ENCODE data around the gene FAM187B.
"Not testable (repeated sequence)": the region's sequence is repeated elsewhere in the genome, so short reads cannot be mapped to it uniquely, and the experiment has no call there.

FAM187B gene

DNA sequence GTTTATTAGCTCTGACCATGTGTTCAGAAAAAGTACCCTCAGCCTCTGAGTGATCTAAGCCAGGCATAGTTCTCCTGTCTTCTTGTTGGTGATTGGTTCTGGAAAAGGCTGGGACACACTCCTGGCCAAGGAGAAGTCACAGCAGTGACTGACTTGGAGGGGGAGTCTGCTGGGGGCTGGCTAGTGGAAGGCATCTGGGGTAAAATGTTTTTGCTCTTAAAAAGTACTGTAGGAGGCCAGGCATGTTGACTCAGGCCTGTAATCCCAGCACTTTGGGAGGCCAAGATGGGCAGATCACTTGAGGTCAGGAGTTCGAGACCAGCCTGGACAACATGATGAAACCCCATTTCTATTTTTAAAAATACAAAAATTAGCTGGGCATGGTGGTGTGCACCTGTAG is 21.7 kb downstream of the FAM187B start:
- H3K36me3 ChIP-seq (ENCODE audit: control insufficient read depth, insufficient read depth, low read length): no peaks in the 10 kb centered on the region
- peaks cover 35% of the 10 kb centered on the region for H3K4me1 ChIP-seq (ENCODE audit: control insufficient read depth, insufficient read depth, low read length)
- H3K27me3 ChIP-seq (ENCODE audit: control insufficient read depth, insufficient read depth, low read length): no peaks in the 10 kb centered on the region
- H3K27ac ChIP-seq (ENCODE audit: low read depth, low read length): no peak overlapping the region
- no peaks in the 10 kb centered on the region for H3K9me3 ChIP-seq (ENCODE audit: control insufficient read depth, insufficient read depth, low read depth, low read length)
- H3K4me3 ChIP-seq (ENCODE audit: low read depth, low read length): no peak overlapping the region
- H3K9ac ChIP-seq (ENCODE audit: low read length): no peak overlapping the region

DNA sequence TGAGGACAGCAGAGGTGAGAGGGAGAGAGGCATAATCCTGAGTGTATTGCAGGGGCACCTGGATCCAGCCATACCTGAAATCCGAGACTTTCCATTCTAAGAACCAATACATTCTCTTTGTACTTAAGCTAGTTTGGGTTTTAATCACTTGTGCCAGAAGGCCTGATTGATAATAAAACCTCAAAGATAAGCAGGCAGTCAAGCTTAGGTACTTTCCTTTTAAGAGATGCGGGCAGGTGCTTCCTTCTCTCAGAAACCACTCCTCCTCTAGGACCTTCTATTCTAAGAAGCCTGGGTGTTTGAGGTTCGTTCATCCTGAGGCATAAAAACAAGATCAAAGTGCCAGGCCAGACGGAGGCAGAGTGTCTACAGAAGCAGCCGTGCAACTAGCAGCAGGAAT is 22.2 kb downstream of the FAM187B start:
- Histone ChIP-seq H3K4me3 (ENCODE audit: low read depth, low read length) (no peak overlapping the region), H3K27me3 (ENCODE audit: control insufficient read depth, insufficient read depth, low read length) (no peaks in the 10 kb centered on the region), H3K4me1 (ENCODE audit: control insufficient read depth, insufficient read depth, low read length) (peaks cover 39% of the 10 kb centered on the region), H3K27ac (ENCODE audit: low read depth, low read length) (no peak overlapping the region), H3K9me3 (ENCODE audit: control insufficient read depth, insufficient read depth, low read depth, low read length) (no peaks in the 10 kb centered on the region), H3K9ac (ENCODE audit: low read length) (no peak overlapping the region), H3K36me3 (ENCODE audit: control insufficient read depth, insufficient read depth, low read length) (no peaks in the 10 kb centered on the region)

DNA sequence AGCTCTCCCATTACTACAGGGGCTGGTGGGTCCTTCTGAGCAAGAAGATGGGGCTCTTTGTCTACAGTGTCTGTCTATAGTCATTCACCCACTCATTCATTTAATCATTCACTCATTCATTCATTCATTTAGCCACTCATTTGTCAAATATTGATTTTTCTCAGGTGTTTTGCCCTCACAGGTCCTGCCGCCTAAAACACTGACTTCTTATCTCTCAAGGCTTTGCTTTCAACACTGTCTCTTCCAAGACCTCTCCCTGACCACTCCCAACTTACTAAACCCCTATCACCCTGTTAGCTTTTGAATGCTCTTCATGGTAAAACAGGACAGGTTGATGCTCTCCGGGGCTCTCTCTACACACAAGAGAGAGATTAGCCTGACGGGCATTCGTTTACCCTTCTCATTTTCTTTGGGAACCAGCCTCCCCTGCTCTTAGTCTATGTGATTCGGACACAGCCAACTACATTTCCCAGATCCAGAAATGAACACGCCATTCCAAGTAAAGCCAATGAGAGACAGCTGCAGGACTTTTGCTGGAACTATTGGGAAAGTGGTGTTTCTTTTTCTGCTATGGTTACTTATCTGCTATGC is 22.7 kb downstream of the FAM187B start:
- H3K9ac ChIP-seq (ENCODE audit: low read length): peak overlapping the region; percentile 59

GRCh38 chr19:35204799-35205732 is 23.5 kb downstream of the FAM187B start:
- H3K36me3 ChIP-seq (ENCODE audit: control insufficient read depth, insufficient read depth, low read length): no peaks in the 10 kb centered on the region
- no peaks in the 10 kb centered on the region for H3K27me3 ChIP-seq (ENCODE audit: control insufficient read depth, insufficient read depth, low read length)
- H3K9ac ChIP-seq (ENCODE audit: low read length): peak overlapping the region; percentile 59
- H3K9me3 ChIP-seq (ENCODE audit: control insufficient read depth, insufficient read depth, low read depth, low read length): no peaks in the 10 kb centered on the region
- no peak overlapping the region for H3K27ac ChIP-seq (ENCODE audit: low read depth, low read length)
- peaks cover 47% of the 10 kb centered on the region for H3K4me1 ChIP-seq (ENCODE audit: control insufficient read depth, insufficient read depth, low read length)
- H3K4me3 ChIP-seq (ENCODE audit: low read depth, low read length): no peak overlapping the region

More for the DNA sequence above, 22.7 kb downstream of the FAM187B start:
- Histone ChIP-seq H3K27me3 (ENCODE audit: control insufficient read depth, insufficient read depth, low read length) (no peaks in the 10 kb centered on the region), H3K36me3 (ENCODE audit: control insufficient read depth, insufficient read depth, low read length) (no peaks in the 10 kb centered on the region), H3K4me1 (ENCODE audit: control insufficient read depth, insufficient read depth, low read length) (peaks cover 44% of the 10 kb centered on the region), H3K4me3 (ENCODE audit: low read depth, low read length) (no peak overlapping the region), H3K9me3 (ENCODE audit: control insufficient read depth, insufficient read depth, low read depth, low read length) (no peaks in the 10 kb centered on the region), H3K27ac (ENCODE audit: low read depth, low read length) (no peak overlapping the region)

DNA sequence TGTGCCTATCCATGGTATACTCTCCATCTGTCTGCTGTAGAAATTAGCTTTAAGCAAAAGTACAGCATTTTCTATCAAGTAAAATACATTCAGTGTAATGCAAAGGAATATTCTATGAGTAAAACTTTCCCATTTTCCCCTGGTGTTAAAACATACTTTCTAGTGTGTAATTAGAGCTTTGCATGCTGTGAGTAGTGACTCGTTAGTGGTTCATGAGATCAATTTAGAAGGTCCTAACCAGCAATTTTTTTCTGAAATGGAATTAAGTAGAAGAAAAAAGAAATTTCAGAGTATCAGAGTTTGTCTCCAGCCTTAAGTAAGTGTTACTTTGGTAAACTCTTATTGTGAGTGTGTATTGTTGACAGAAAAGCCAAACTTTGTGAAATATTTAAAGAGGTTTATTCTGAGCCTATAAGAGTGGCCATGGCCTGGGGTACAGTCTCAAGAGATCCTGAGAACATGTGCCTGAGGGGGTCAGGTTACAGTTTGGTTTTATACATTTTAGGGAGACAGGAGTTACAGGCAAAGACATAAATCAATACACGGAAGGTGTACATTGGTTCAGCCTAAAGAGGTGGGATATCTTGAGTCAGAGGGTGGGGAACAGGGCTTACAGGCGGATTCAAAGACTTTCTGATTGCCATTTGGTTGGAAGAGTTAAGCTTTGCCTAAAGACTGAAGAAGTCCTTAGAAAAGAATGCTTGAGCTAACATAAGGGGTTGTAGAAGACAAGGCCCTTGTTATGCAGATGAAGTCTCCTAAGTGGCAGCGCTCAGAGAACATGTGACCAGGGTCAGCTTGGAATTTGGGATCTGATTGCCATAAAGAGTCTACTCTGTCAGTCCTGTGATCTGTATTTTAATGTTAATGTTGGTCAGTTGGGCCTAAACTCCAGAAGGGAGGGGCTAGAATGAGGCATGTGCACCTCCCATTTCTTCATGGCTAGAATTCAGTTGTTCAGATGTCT is 25.5 kb downstream of the FAM187B start:
- peak overlapping the region; percentile 91 for H3K27ac ChIP-seq (ENCODE audit: low read depth, low read length)

GRCh38 chr19:35199481-35199880 is 29.1 kb downstream of the FAM187B start:
- H3K27ac ChIP-seq (ENCODE audit: low read depth, low read length): no peak overlapping the region
- no peak overlapping the region for H3K4me3 ChIP-seq (ENCODE audit: low read depth, low read length)
- no peaks in the 10 kb centered on the region for H3K9me3 ChIP-seq (ENCODE audit: control insufficient read depth, insufficient read depth, low read depth, low read length)
- no peaks in the 10 kb centered on the region for H3K36me3 ChIP-seq (ENCODE audit: control insufficient read depth, insufficient read depth, low read length)
- no peak overlapping the region for H3K9ac ChIP-seq (ENCODE audit: low read length)
- peaks cover 37% of the 10 kb centered on the region for H3K4me1 ChIP-seq (ENCODE audit: control insufficient read depth, insufficient read depth, low read length)
- H3K27me3 ChIP-seq (ENCODE audit: control insufficient read depth, insufficient read depth, low read length): no peaks in the 10 kb centered on the region

More for the DNA sequence above, 25.5 kb downstream of the FAM187B start:
- Histone ChIP-seq H3K4me3 (ENCODE audit: low read depth, low read length) (peak overlapping the region; percentile 38), H3K36me3 (ENCODE audit: control insufficient read depth, insufficient read depth, low read length) (no peaks in the 10 kb centered on the region), H3K4me1 (ENCODE audit: control insufficient read depth, insufficient read depth, low read length) (peaks cover 50% of the 10 kb centered on the region), H3K9ac (ENCODE audit: low read length) (peak overlapping the region; percentile 77), H3K9me3 (ENCODE audit: control insufficient read depth, insufficient read depth, low read depth, low read length) (no peaks in the 10 kb centered on the region), H3K27me3 (ENCODE audit: control insufficient read depth, insufficient read depth, low read length) (no peaks in the 10 kb centered on the region)

- not testable (repeated sequence) for H3K4me3 ChIP-seq (ENCODE audit: low read depth, low read length); H3K27me3 ChIP-seq (ENCODE audit: control insufficient read depth, insufficient read depth, low read length)
Observed at GRCh38 chr19:35196861-35197260, 31.7 kb downstream of the FAM187B start.

DNA sequence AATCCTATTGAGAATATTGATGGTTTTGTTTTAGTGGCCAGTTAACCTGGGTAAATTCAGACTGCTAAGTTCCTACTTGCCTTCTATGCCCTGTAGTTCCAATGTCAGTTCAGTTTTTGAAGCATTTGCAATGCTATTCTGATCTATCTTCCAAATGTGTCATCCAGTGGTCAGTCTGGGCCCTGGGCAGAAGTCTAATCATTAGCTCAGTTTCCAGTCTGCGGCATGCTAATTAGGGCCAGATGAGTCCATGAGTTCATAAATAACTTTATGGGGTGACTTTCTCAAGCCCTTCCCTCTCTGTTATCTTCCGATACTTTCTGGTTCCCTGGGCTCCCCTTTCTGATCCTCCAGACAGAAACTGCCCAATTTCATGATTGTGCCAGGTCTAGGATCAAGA is 32.7 kb downstream of the FAM187B start:
- H3K27me3 ChIP-seq (ENCODE audit: control insufficient read depth, insufficient read depth, low read length): no peaks in the 10 kb centered on the region
- 0 out of 2 replicates have a peak, but pooled peaks cover 5% of the 10 kb centered on the region for H3K4me1 ChIP-seq (ENCODE audit: control insufficient read depth, insufficient read depth, low read length)
- H3K4me3 ChIP-seq (ENCODE audit: low read depth, low read length): no peak overlapping the region
- H3K9ac ChIP-seq (ENCODE audit: low read length): no peak overlapping the region
- H3K27ac ChIP-seq (ENCODE audit: low read depth, low read length): no peak overlapping the region
- H3K36me3 ChIP-seq (ENCODE audit: control insufficient read depth, insufficient read depth, low read length): no peaks in the 10 kb centered on the region
- H3K9me3 ChIP-seq (ENCODE audit: control insufficient read depth, insufficient read depth, low read depth, low read length): peaks cover 3% of the 10 kb centered on the region; the same call in 1 of the 2 replicates

More at GRCh38 chr19:35196861-35197260, 31.7 kb downstream of the FAM187B start:
- H3K27ac ChIP-seq (ENCODE audit: low read depth, low read length); H3K9ac ChIP-seq (ENCODE audit: low read length); H3K36me3 ChIP-seq (ENCODE audit: control insufficient read depth, insufficient read depth, low read length); H3K9me3 ChIP-seq (ENCODE audit: control insufficient read depth, insufficient read depth, low read depth, low read length): not testable (repeated sequence)
- H3K4me1 ChIP-seq (ENCODE audit: control insufficient read depth, insufficient read depth, low read length): 0 out of 2 replicates have a peak, but pooled peaks cover 15% of the 10 kb centered on the region

DNA sequence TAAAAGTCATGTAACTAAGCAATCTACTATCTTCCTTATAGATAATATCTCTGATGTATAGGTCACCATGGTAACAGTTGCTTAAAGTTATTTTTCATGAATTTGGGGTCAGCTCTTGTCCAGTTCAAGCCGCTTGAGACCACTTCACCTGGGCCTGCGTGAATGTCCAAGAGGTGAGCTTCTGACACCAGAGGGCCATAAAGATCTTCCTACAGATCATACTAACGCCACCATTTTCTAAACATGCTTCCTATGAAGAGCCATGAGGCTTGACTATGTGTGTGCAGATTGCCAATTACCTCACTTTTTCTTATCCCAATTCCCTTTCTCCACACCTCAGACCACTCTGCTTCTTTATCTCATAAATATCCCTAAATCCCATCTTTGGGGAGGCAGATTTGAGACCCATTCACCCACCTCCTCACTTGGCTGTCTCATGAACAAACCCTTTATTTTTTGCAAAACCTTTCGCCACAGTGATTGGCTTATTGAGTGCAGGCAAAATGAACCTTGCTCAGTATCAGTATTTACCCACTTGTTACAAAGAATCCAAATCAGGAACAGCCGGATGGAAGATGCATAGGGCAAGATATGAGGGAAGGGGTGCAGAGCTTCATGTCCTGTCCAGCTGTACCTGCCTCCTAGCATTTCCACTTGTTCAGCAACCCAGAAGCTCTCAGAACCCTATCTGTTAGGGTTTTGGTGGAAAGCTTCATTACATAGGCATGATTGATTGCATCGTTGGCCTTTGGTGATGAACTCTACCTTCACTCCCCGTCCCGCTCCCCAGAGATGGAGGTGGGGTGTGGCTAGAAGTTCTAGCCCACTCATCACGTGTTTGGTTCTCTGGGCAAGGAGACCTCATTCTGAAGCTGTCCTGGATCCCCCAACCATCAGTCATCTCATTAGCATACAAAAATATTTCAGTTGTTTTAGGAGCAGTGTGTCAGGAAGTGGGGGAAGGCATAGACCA is 34.2 kb downstream of the FAM187B start:
- H3K27me3 ChIP-seq (ENCODE audit: control insufficient read depth, insufficient read depth, low read length): no peaks in the 10 kb centered on the region
- H3K9ac ChIP-seq (ENCODE audit: low read length): no peak overlapping the region
- H3K36me3 ChIP-seq (ENCODE audit: control insufficient read depth, insufficient read depth, low read length): no peaks in the 10 kb centered on the region
- no peak overlapping the region for H3K4me3 ChIP-seq (ENCODE audit: low read depth, low read length)
- peaks cover 3% of the 10 kb centered on the region; the same call in 1 of the 2 replicates for H3K9me3 ChIP-seq (ENCODE audit: control insufficient read depth, insufficient read depth, low read depth, low read length)
- no peak overlapping the region for H3K27ac ChIP-seq (ENCODE audit: low read depth, low read length)
- H3K4me1 ChIP-seq (ENCODE audit: control insufficient read depth, insufficient read depth, low read length): 0 out of 2 replicates have a peak, but pooled peaks cover 3% of the 10 kb centered on the region

DNA sequence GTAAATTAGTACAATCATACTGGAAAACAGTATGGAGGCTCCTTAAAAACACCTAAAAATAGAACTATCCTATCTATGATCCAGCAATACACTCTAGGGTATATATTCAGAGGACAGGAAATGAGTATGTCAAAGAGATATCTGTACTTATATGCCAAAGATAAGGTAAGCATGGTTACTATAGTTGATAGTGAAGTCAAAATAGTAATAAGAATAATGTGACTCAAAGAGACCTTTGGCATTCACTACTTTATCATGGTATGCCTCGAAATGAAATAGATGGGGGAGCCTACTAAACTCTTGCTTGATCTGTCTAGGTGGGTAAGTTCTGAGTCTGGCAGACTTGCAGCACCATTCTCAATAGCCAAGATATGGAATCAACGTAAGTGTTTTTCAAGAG is 43.7 kb downstream of the FAM187B start:
- Histone ChIP-seq H3K4me3 (ENCODE audit: low read depth, low read length) (no peak overlapping the region), H3K9me3 (ENCODE audit: control insufficient read depth, insufficient read depth, low read depth, low read length) (no peaks in the 10 kb centered on the region), H3K27ac (ENCODE audit: low read depth, low read length) (no peak overlapping the region), H3K9ac (ENCODE audit: low read length) (no peak overlapping the region), H3K36me3 (ENCODE audit: control insufficient read depth, insufficient read depth, low read length) (no peaks in the 10 kb centered on the region), H3K4me1 (ENCODE audit: control insufficient read depth, insufficient read depth, low read length) (no peaks in the 10 kb centered on the region), H3K27me3 (ENCODE audit: control insufficient read depth, insufficient read depth, low read length) (no peaks in the 10 kb centered on the region)
